Heart left ventricle (tissue), 13 donors: Measurements from ENCODE around the gene HCFC2.

ENCODE experiments used
- POLR2A ChIP-seq, 2 donors: fragments of 450-650 bp; IDR thresholded peaks; one replicate each; pipeline ENCODE4 v1.6.1; 2017; ENCODE audit warnings: antibody characterized with exemption in 2 of 2, mild to moderate bottlenecking in 2 of 2, moderate library complexity in 2 of 2
- TF ChIP-seq, protein P1 (sequence below), 12 donors: fragments of 200-600 bp; sonication (generic) in 4 of 12; IDR thresholded peaks; one replicate each; pipeline versions ENCODE4 v1.5.0 to v1.8.0; 2018 to 2022; ENCODE audit warnings: antibody characterized with exemption in 12 of 12, mild to moderate bottlenecking in 5 of 12
- donor health status: ischemic (EF 13 %, LVEDD 7.1; RV severe dilation, severe dysfunction).
- donor health status: DM: no; HTN: yes; CAD: no.
- donor health status: DM: no; HTN: no; CAD: no.
- donor health status: ischemic (EF 25% LVEDD 6.9; RV normal size, moderate dysfunction).
- donor health status: ischemic (EF 25% LVEDD 5.7; RV mildly dilated, moderate dysfunction).
- donor health status: ischemic (EF 35%, LVEDD 5.7; RV mildly dilated, moderate dysfunction).
- donor health status: nonischemic (EF 11% LVEDD 7.7; RV severe dilation, severe dysfunction).
- donor health status: DM: yes; HTN: yes; CAD: no.
- donor health status: PGD.
- donor health status: ischemic (EF 29% LVEDD 5.4; RV normal size, mild dysfunction).
- donor health status: nonischemic (EF 23%, LVEDD 6.1; RV moderate dilation, normal function).

DNA sequence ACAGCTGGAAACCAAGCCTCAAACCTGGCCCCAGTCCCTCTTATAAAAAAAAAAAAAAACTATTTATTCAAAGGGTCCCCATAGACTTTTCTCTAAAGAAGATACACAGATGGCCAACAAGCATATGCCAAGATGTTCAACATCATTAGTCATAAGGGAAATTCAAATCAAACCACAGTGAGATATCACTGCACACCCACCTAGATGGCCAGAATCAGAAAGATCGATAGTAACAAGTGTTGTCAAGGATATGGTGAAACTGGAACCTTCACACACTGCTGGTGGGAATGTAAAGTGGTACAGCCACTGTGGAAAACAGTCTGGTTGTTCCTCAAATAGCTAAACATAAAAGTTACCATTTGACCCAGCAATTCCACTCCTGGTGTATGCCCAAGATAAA lies 79.6 kb downstream of the HCFC2 start:
- TF ChIP-seq POLR2A (IDR thresholded peaks at IDR 0.05): no peak
- TF ChIP-seq, protein P1, sequence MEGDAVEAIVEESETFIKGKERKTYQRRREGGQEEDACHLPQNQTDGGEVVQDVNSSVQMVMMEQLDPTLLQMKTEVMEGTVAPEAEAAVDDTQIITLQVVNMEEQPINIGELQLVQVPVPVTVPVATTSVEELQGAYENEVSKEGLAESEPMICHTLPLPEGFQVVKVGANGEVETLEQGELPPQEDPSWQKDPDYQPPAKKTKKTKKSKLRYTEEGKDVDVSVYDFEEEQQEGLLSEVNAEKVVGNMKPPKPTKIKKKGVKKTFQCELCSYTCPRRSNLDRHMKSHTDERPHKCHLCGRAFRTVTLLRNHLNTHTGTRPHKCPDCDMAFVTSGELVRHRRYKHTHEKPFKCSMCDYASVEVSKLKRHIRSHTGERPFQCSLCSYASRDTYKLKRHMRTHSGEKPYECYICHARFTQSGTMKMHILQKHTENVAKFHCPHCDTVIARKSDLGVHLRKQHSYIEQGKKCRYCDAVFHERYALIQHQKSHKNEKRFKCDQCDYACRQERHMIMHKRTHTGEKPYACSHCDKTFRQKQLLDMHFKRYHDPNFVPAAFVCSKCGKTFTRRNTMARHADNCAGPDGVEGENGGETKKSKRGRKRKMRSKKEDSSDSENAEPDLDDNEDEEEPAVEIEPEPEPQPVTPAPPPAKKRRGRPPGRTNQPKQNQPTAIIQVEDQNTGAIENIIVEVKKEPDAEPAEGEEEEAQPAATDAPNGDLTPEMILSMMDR (IDR thresholded peaks at IDR 0.05): no peak
